Measurements from ENCODE around the gene NFKB1. TPM values are rescaled to one million over a fixed set of nuclear protein-coding genes. Genes with fewer than 3 reads are reported as not detected.
A peak's percentile ranks its signal among the peaks of the same experiment; 100 is the strongest.

Gene NFKB1
- total RNA-seq, 3 donors from 2014 or later (not counting 1 experiment from before 2014, with no cell fraction given): 144 to 235 (median 163) TPM

DNA sequence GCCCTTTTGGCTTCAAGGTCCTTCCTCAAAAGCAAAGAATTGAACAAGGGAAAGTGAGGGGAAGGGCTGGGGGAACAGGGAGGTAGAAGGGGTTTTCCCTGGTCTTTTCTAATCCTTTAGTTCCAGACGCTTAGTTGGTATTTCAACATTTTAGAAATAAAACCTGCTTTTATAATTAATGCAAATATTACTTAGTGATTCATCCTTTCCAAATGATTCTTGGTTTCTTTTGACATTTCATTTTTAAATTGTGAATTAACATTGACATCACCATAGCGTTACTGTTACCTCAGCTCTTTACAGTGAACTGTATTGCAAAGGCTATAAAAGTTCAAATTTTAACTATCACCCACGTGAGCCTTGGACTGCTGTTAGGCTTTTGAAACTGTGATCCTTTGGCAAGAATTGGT, 20.9 kb downstream of the NFKB1 start:
- peaks cover 2% of the 10 kb centered on the region for H3K36me3 ChIP-seq (ENCODE audit: control insufficient read depth, insufficient read depth, low read length)
- no peaks in the 10 kb centered on the region for H3K27me3 ChIP-seq (ENCODE audit: control insufficient read depth, insufficient read depth, low read length)
- H3K36me3 Mint-ChIP-seq: peaks cover 1% of the 10 kb centered on the region
- H3K4me1 ChIP-seq (ENCODE audit: control insufficient read depth, insufficient read depth, low read length): peaks cover 9% of the 10 kb centered on the region
- ATAC-seq: no peak
- no peak for DNase-seq
- TF ChIP-seq, protein P1, sequence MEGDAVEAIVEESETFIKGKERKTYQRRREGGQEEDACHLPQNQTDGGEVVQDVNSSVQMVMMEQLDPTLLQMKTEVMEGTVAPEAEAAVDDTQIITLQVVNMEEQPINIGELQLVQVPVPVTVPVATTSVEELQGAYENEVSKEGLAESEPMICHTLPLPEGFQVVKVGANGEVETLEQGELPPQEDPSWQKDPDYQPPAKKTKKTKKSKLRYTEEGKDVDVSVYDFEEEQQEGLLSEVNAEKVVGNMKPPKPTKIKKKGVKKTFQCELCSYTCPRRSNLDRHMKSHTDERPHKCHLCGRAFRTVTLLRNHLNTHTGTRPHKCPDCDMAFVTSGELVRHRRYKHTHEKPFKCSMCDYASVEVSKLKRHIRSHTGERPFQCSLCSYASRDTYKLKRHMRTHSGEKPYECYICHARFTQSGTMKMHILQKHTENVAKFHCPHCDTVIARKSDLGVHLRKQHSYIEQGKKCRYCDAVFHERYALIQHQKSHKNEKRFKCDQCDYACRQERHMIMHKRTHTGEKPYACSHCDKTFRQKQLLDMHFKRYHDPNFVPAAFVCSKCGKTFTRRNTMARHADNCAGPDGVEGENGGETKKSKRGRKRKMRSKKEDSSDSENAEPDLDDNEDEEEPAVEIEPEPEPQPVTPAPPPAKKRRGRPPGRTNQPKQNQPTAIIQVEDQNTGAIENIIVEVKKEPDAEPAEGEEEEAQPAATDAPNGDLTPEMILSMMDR (IDR thresholded peaks at IDR 0.05): no peak
- H3K9me3 Mint-ChIP-seq: no peaks in the 10 kb centered on the region
- H3K27ac ChIP-seq (ENCODE audit: low read length): no peak overlapping the region
- H3K4me1 Mint-ChIP-seq: peaks cover 70 to 80% of the 10 kb centered on the region in 2 donors
- no peaks in the 10 kb centered on the region for H3K27me3 Mint-ChIP-seq (ENCODE audit: low read depth in 2 of 2)
- no peaks in the 10 kb centered on the region for H3K9me3 ChIP-seq (ENCODE audit: control insufficient read depth, insufficient read depth, low read length)
- H3K27ac Mint-ChIP-seq: peak overlapping the region; percentile 23 to 85
- intact Hi-C loops (cut with micrococcal nuclease): no loop called here
- H3K4me3 Mint-ChIP-seq: peak overlapping the region; percentile 38
- no peak overlapping the region for H3K4me3 ChIP-seq (ENCODE audit: low read length)
- WGBS (ENCODE audit: insufficient coverage): 82% methylated on average over 2 of the region's 3 CpGs

DNA sequence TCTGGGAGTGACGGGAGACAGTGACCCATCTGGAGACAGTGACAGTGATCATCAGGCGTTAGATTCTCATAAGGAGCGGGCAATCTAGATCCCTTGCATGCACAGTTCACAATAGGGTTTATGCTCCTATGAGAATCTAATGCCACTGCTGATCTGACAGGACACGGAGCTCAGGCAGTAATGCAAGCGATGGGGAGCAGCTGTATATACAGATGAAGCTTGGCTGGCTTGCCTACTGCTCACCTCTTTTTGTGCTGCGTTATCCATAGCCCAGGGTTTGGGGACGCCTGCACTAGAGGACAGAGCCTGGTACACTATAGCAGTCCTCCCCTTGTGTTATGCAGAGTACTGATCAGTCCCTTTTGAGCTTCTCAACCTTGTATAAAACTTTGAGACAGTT, 23.5 kb downstream of the NFKB1 start:
- no peaks in the 10 kb centered on the region for H3K27me3 Mint-ChIP-seq (ENCODE audit: low read depth in 2 of 2)
- no peak for DNase-seq
- intact Hi-C loops (cut with micrococcal nuclease): no loop called here
- Histone ChIP-seq H3K27me3 (ENCODE audit: control insufficient read depth, insufficient read depth, low read length) (no peaks in the 10 kb centered on the region), H3K4me1 (ENCODE audit: control insufficient read depth, insufficient read depth, low read length) (peaks cover 4% of the 10 kb centered on the region), H3K4me3 (ENCODE audit: low read length) (no peak overlapping the region), H3K9me3 (ENCODE audit: control insufficient read depth, insufficient read depth, low read length) (no peaks in the 10 kb centered on the region), H3K36me3 (ENCODE audit: control insufficient read depth, insufficient read depth, low read length) (peaks cover 5% of the 10 kb centered on the region), H3K27ac (ENCODE audit: low read length) (no peak overlapping the region)
- no peaks in the 10 kb centered on the region for H3K36me3 Mint-ChIP-seq
- H3K9me3 Mint-ChIP-seq: no peaks in the 10 kb centered on the region
- peak overlapping the region; percentile 46 to 85 for H3K27ac Mint-ChIP-seq
- H3K4me1 Mint-ChIP-seq: peaks cover 61 to 73% of the 10 kb centered on the region in 2 donors
- peak; percentile 19 to 46 (median 23) for ATAC-seq
- WGBS (ENCODE audit: insufficient coverage): 98% methylated on average over 7 of the region's 7 CpGs
- H3K4me3 Mint-ChIP-seq: peak overlapping the region; percentile 31
- TF ChIP-seq, protein P1 (IDR thresholded peaks at IDR 0.05): no peak

DNA sequence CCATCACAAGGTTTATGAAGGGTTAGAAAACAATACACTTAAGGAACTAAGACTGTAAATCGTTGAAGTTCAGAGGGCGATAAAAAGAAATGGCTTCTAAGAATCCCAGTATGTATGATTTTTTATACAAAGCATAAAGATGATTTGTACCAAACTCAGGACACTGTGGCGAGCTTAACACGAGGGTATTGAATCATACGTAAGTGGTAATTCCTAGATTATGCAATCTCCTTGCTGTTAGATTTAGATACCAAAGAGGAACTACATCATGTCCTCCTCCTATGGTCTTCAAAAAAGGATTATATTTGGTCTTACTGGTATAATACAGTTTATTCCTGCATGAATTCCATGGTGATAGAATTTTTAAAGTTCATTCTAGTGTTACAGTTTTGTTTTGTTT, 23.9 kb downstream of the NFKB1 start:
- Mint-ChIP-seq H3K36me3 (peaks cover 4% of the 10 kb centered on the region), H3K27ac (peak overlapping the region; percentile 46 to 85), H3K9me3 (no peaks in the 10 kb centered on the region), H3K4me1 (peaks cover 57 to 73% of the 10 kb centered on the region in 2 donors), H3K4me3 (peak overlapping the region; percentile 31), H3K27me3 (ENCODE audit: low read depth in 2 of 2) (no peaks in the 10 kb centered on the region)
- Histone ChIP-seq H3K4me3 (ENCODE audit: low read length) (no peak overlapping the region), H3K4me1 (ENCODE audit: control insufficient read depth, insufficient read depth, low read length) (peaks cover 4% of the 10 kb centered on the region), H3K27ac (ENCODE audit: low read length) (no peak overlapping the region), H3K36me3 (ENCODE audit: control insufficient read depth, insufficient read depth, low read length) (peaks cover 5% of the 10 kb centered on the region), H3K9me3 (ENCODE audit: control insufficient read depth, insufficient read depth, low read length) (no peaks in the 10 kb centered on the region), H3K27me3 (ENCODE audit: control insufficient read depth, insufficient read depth, low read length) (no peaks in the 10 kb centered on the region)
- TF ChIP-seq, protein P1 (IDR thresholded peaks at IDR 0.05): no peak
- intact Hi-C loops (cut with micrococcal nuclease): no loop called here
- DNase-seq (no peak), ATAC-seq (peak; percentile 27 to 72 (median 58))
- 67% methylated on average over 5 of the region's 5 CpGs for WGBS (ENCODE audit: insufficient coverage)

DNA sequence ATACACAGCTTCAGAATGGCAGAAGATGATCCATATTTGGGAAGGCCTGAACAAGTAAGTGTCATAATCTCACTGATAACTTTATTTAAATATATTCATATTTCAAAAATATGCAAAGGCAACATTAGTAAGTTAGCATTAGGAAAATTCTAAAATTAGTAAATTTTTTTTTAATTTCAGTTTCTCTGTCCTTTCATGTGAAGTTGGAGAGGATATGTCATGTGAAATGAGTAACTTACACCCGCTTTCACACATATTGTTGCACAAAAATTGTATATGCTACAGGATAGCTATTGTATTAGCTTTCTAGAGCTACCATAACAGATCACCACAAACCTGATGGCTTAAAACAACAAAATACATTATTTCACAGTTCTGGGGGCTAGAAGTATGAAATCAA, 24.3 kb downstream of the NFKB1 start:
- H3K36me3 Mint-ChIP-seq: peaks cover 8% of the 10 kb centered on the region
- H3K4me3 ChIP-seq (ENCODE audit: low read length): no peak overlapping the region
- peaks cover 8% of the 10 kb centered on the region for H3K36me3 ChIP-seq (ENCODE audit: control insufficient read depth, insufficient read depth, low read length)
- TF ChIP-seq, protein P1 (IDR thresholded peaks at IDR 0.05): no peak
- H3K9me3 Mint-ChIP-seq: no peaks in the 10 kb centered on the region
- no CpG with 5 or more reads among the region's 1 CpG for WGBS (ENCODE audit: insufficient coverage)
- H3K27ac Mint-ChIP-seq: peak overlapping the region; percentile 46 to 85
- ATAC-seq: peak in 1 of 3 donors; percentile 36
- H3K27ac ChIP-seq (ENCODE audit: low read length): no peak overlapping the region
- H3K4me3 Mint-ChIP-seq: no peak overlapping the region
- intact Hi-C loops (cut with micrococcal nuclease): no loop called here
- peaks cover 56 to 73% of the 10 kb centered on the region in 2 donors for H3K4me1 Mint-ChIP-seq
- H3K4me1 ChIP-seq (ENCODE audit: control insufficient read depth, insufficient read depth, low read length): peaks cover 4% of the 10 kb centered on the region
- no peak for DNase-seq
- H3K27me3 Mint-ChIP-seq (ENCODE audit: low read depth in 2 of 2): no peaks in the 10 kb centered on the region
- H3K9me3 ChIP-seq (ENCODE audit: control insufficient read depth, insufficient read depth, low read length): no peaks in the 10 kb centered on the region
- no peaks in the 10 kb centered on the region for H3K27me3 ChIP-seq (ENCODE audit: control insufficient read depth, insufficient read depth, low read length)

Data from natural killer cell (primary cell).